Fibroblast of lung (primary cell): ENCODE results near the gene LRRC47. TPM values are rescaled to one million over a fixed set of nuclear protein-coding genes. Genes with fewer than 3 reads are reported as not detected.
A peak's percentile ranks its signal among the peaks of the same experiment; 100 is the strongest.

Source experiments
- DNase-seq, 2 donors: peaks; one replicate each; pipeline versions ENCODE4 v3.0.0 to v3.0.0-alpha.2; 2010; ENCODE audit warnings: low read depth in 2 of 2
- H2AFZ ChIP-seq: 2 replicates; pipeline ENCODE4 v1.5.1; 2012; ENCODE audit warnings: low read length, control low read depth, inconsistent platforms
- H3K27ac ChIP-seq: 2 replicates; pipeline ENCODE4 v1.5.1; 2011; ENCODE audit warnings: low read length, control low read depth; ENCODE audit not compliant: insufficient read depth
- H3K27me3 ChIP-seq: 2 replicates; pipeline ENCODE4 v1.5.1; 2011; ENCODE audit warnings: mild to moderate bottlenecking, low read length; ENCODE audit not compliant: control insufficient read depth, insufficient read depth
- H3K36me3 ChIP-seq: 2 replicates; pipeline ENCODE4 v1.5.1; 2011; ENCODE audit warnings: low read length; ENCODE audit not compliant: control insufficient read depth, insufficient read depth
- H3K4me1 ChIP-seq: 2 replicates; pipeline ENCODE4 v1.5.1; 2011; ENCODE audit warnings: low read length; ENCODE audit not compliant: control insufficient read depth, insufficient read depth; ENCODE audit errors: extremely low read depth
- H3K4me2 ChIP-seq: 2 replicates; pipeline ENCODE4 v1.5.1; 2011; ENCODE audit warnings: low read length, control low read depth; ENCODE audit not compliant: insufficient read depth; ENCODE audit errors: extremely low read depth
- H3K4me3 ChIP-seq, 4 experiments: fragments of 200-600 bp in 1 of 4; sonication (generic) in 1 of 4; replicated peaks in 1 of 4; 2 replicates each; pipeline ENCODE4 v1.5.1; 2011 to 2016; ENCODE audit warnings: low read length in 4 of 4, low read depth in 3 of 4, mild to moderate bottlenecking in 3 of 4, control low read depth in 2 of 4, inconsistent platforms in 1 of 4, mixed read lengths in 1 of 4; ENCODE audit not compliant: insufficient read depth in 1 of 4; ENCODE audit errors: control extremely low read depth in 1 of 4
- H3K79me2 ChIP-seq: 2 replicates; pipeline ENCODE4 v1.5.1; 2012; ENCODE audit warnings: mild to moderate bottlenecking, low read length, inconsistent platforms; ENCODE audit not compliant: control insufficient read depth, insufficient read depth
- H3K9ac ChIP-seq: 2 replicates; pipeline ENCODE4 v1.5.1; 2011; ENCODE audit warnings: mild to moderate bottlenecking, low read length, control low read depth; ENCODE audit not compliant: insufficient read depth
- H3K9me3 ChIP-seq: 2 replicates; pipeline ENCODE4 v1.5.1; 2012; ENCODE audit warnings: low read depth, low read length; ENCODE audit not compliant: control insufficient read depth, insufficient read depth
- H4K20me1 ChIP-seq: 2 replicates; pipeline ENCODE4 v1.5.1; 2011; ENCODE audit warnings: low read length; ENCODE audit not compliant: control insufficient read depth, insufficient read depth; ENCODE audit errors: extremely low read depth
- EZH2 ChIP-seq: IDR thresholded peaks from 2 replicates; pipeline ENCODE4 v1.5.1; 2012; ENCODE audit warnings: low read length, control low read depth, mild to moderate bottlenecking; ENCODE audit errors: missing control alignments
- polyA plus RNA-seq, 2 donors: library from polyadenylated mRNA; depleted of rRNA in 1 of 2; stranded (reverse) in 1 of 2; unstranded in 1 of 2; fragments of >200 nt; gene quantifications; 2 replicates each; pipeline ENCODE4 v1.2.1, GENCODE V29; 2011 to 2012; ENCODE audit warnings: missing spikeins in 1 of 2
- total RNA-seq: library from RNA; depleted of rRNA; stranded (reverse); fragments of >200 nt; gene quantifications from 2 replicates; pipeline ENCODE4 v1.2.1, GENCODE V29; 2014
- TF ChIP-seq, protein P1 (sequence below), 2 donors: IDR thresholded peaks in 1 of 2; conservative IDR thresholded peaks in 1 of 2; 1 replicate in 1 of 2; 2 replicates in 1 of 2; pipeline ENCODE4 v1.5.1; 2011 to 2012; ENCODE audit warnings: low read length in 2 of 2, control low read depth in 1 of 2, inconsistent platforms in 1 of 2, low read depth in 1 of 2, mild to moderate bottlenecking in 1 of 2

LRRC47 gene
- total and polyA plus RNA-seq, 2 donors (not counting 1 experiment from before 2014, with no cell fraction given) = 25.1 to 28.8 TPM

DNA sequence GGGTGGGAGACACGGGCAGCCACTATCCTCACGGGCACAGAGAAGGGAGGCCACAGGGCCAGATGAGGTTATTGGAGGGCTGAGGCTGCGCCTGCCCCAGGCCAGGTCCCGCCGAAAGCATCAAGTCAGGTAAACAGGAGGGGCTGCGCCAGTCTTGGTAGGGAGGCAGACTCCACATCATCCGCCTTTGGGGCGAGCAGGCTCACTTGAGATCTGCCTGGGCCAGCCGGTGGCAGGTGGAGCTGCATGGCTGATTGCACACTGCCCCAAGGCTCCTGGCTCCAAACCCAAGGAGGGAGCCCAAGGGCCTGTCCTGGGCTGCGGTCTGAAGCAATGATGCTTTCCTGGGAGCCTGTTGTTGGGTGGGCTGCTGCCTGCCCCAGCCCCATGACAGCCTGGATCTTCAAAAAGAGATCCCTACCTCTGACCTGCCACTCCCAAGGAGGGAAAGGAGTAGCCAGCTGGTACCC is 19.2 kb downstream of the LRRC47 start:
- no peak for DNase-seq
- H3K9ac ChIP-seq = no peak overlapping the region
- H3K9me3 ChIP-seq = no peaks in the 10 kb centered on the region
- no peak overlapping the region for H3K4me2 ChIP-seq
- H3K36me3 ChIP-seq = peaks cover 9% of the 10 kb centered on the region
- no peak overlapping the region for H3K4me3 ChIP-seq
- no peaks in the 10 kb centered on the region for H4K20me1 ChIP-seq
- no peak overlapping the region for H3K27ac ChIP-seq
- peaks cover 5% of the 10 kb centered on the region for H3K4me1 ChIP-seq
- no peaks in the 10 kb centered on the region for H3K27me3 ChIP-seq
- H3K79me2 ChIP-seq = no peaks in the 10 kb centered on the region
- no peak for TF ChIP-seq EZH2
- TF ChIP-seq, protein P1, sequence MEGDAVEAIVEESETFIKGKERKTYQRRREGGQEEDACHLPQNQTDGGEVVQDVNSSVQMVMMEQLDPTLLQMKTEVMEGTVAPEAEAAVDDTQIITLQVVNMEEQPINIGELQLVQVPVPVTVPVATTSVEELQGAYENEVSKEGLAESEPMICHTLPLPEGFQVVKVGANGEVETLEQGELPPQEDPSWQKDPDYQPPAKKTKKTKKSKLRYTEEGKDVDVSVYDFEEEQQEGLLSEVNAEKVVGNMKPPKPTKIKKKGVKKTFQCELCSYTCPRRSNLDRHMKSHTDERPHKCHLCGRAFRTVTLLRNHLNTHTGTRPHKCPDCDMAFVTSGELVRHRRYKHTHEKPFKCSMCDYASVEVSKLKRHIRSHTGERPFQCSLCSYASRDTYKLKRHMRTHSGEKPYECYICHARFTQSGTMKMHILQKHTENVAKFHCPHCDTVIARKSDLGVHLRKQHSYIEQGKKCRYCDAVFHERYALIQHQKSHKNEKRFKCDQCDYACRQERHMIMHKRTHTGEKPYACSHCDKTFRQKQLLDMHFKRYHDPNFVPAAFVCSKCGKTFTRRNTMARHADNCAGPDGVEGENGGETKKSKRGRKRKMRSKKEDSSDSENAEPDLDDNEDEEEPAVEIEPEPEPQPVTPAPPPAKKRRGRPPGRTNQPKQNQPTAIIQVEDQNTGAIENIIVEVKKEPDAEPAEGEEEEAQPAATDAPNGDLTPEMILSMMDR (conservative IDR thresholded peaks at IDR 0.05 in 1 of 2, IDR thresholded peaks at IDR 0.05 in 1 of 2; ENCODE audit: low read depth in 1 of 2, low read length in 2 of 2) = no peak
- no peak overlapping the region for H2AFZ ChIP-seq

DNA sequence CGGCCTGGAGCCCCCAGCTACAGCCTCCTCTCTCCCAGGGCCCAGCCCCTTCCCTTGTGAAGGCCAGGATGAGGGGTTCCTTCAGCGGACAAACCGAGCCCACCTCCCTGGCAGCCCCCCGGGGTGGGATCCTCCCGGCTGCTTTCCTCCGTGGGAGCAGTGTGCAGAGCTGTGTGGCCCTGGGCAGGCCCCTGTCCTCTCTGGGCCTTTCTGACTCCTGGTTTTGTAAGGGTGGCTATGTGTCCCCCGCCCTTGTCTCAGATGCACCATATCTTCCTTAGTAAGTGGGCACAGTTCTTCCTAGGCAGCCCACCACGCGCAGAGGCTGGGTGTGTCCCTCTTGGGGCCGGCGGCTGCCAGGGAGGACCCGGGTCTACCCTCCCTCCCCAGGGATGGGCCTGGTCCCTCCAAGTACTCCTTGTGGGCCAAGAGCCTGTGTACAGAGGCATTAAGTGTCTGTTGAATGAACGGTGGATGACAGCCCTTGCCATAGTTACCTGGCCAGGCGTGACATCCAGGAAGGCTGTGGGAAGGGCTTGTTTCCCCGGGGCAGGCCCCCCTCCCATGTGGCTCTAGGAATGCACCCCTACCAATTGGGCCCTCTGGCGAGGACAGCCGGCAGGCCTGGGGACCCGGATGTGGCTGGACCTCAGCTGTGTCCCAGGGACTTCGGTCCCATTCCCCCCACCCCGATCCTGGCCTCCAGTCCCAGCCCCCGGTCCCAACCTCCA is 19.9 kb downstream of the LRRC47 start:
- Histone ChIP-seq H3K27ac (no peak overlapping the region), H3K36me3 (peaks cover 5% of the 10 kb centered on the region), H4K20me1 (no peaks in the 10 kb centered on the region), H2AFZ (no peak overlapping the region), H3K79me2 (no peaks in the 10 kb centered on the region), H3K9me3 (no peaks in the 10 kb centered on the region), H3K4me3 (no peak overlapping the region), H3K9ac (no peak overlapping the region), H3K27me3 (no peaks in the 10 kb centered on the region), H3K4me2 (no peak overlapping the region), H3K4me1 (peaks cover 5% of the 10 kb centered on the region)
- DNase-seq = no peak
- no peak for TF ChIP-seq EZH2
- TF ChIP-seq, protein P1 (conservative IDR thresholded peaks at IDR 0.05 in 1 of 2, IDR thresholded peaks at IDR 0.05 in 1 of 2; ENCODE audit: low read depth in 1 of 2, low read length in 2 of 2) = no peak

DNA sequence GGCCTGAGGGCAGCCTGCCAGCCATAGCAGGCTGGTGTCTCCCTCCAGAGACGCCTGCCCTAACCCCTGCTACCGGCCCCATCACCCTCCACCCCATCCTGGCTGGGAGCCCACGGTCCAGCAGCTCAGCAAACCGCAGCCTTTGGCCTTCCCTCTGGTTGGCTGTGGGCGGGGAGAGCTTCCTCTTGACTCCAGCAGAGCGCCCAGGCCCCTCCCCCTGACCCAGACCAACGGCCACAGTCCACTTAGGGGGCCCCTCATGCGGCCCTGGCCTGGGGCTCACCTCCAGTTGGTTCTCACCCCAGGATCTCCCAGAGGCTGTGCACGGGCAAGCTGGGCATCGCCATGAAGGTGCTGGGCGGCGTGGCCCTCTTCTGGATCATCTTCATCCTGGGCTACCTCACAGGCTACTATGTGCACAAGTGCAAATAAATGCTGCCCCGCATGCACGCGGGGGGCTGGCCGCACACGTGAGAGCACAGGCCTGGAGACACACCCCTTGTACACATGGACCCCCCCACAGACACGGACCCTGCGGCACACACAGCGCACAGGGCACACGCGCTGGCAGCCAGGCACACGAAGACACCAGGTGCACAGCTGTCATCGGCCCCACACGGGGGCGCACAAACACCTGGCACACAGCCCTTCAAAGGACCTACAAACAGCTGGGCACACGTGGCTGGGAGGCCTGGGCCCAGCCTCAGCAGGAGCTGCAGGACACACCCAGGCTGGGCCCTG is 20.6 kb downstream of the LRRC47 start:
- Histone ChIP-seq H3K27ac (no peak overlapping the region), H3K79me2 (no peaks in the 10 kb centered on the region), H3K4me1 (peaks cover 5% of the 10 kb centered on the region), H4K20me1 (no peaks in the 10 kb centered on the region), H3K36me3 (peaks cover 5% of the 10 kb centered on the region), H3K27me3 (no peaks in the 10 kb centered on the region), H3K4me3 (no peak overlapping the region), H2AFZ (no peak overlapping the region), H3K9me3 (no peaks in the 10 kb centered on the region), H3K4me2 (no peak overlapping the region), H3K9ac (peak overlapping the region; percentile 2)
- no peak for TF ChIP-seq EZH2
- TF ChIP-seq, protein P1 (conservative IDR thresholded peaks at IDR 0.05 in 1 of 2, IDR thresholded peaks at IDR 0.05 in 1 of 2; ENCODE audit: low read depth in 1 of 2, low read length in 2 of 2) = peak in 1 of 2 donors; percentile 20
- peak; percentile 66 to 71 for DNase-seq
